ENCODE results near the gene TMTC3.

- TF ChIP-seq POLR2AphosphoS5 (IDR thresholded peaks at IDR 0.05; ENCODE audit: low read depth, low read length), result no peak
- TF ChIP-seq CTCF (IDR thresholded peaks at IDR 0.05), result no peak
- TF ChIP-seq YY1 (IDR thresholded peaks at IDR 0.05; ENCODE audit: low read depth), result no peak
- TF ChIP-seq RAD21 (IDR thresholded peaks at IDR 0.05; ENCODE audit: low read length), result no peak
- no peak for TF ChIP-seq JUND (IDR thresholded peaks at IDR 0.05)
- no peak for TF ChIP-seq EP300 (IDR thresholded peaks at IDR 0.05; ENCODE audit: borderline replicate concordance in 1 of 2, low read depth in 1 of 2, low read length in 1 of 2)
- no peak for TF ChIP-seq FOXJ3 (CRISPR knock-in tag; IDR thresholded peaks at IDR 0.05)
- TF ChIP-seq TEAD4 (IDR thresholded peaks at IDR 0.05; ENCODE audit: borderline replicate concordance, insufficient read depth), result no peak
- no peak for TF ChIP-seq GATA2 (CRISPR knock-in tag; IDR thresholded peaks at IDR 0.05)
- TF ChIP-seq EZH2phosphoT487 (IDR thresholded peaks at IDR 0.05; ENCODE audit: borderline replicate concordance, low read depth), result no peak
- no peak for TF ChIP-seq CHD2 (IDR thresholded peaks at IDR 0.05; ENCODE audit: low read length, partially characterized antibody)
- no peak for TF ChIP-seq MEF2A (IDR thresholded peaks at IDR 0.05; ENCODE audit: borderline replicate concordance, low read depth)
- TF ChIP-seq TAF1 (IDR thresholded peaks at IDR 0.05; ENCODE audit: borderline replicate concordance, low read depth, low read length), result no peak
Measured at GRCh38 chr12:88163371-88163770, 21.3 kb downstream of the TMTC3 start.

All from SK-N-SH (cell line).